Neural cell (in vitro differentiated cells): ENCODE results near the gene STAT6. TPM values are rescaled to one million over a fixed set of nuclear protein-coding genes. Genes with fewer than 3 reads are reported as not detected.

Experiments
- H2AFZ ChIP-seq: fragments of 200-600, 300-800 bp; sonication (generic), shearing (Covaris generic); 2 replicates; pipeline ENCODE4 v1.6.0; 2014; ENCODE audit warnings: low read depth, mild to moderate bottlenecking, antibody characterized with exemption, low read length, moderate library complexity
- H3F3A ChIP-seq: fragments of 200-600 bp; shearing (Covaris generic); 2 replicates; pipeline ENCODE4 v1.6.1; 2016; ENCODE audit warnings: mild to moderate bottlenecking, moderate library complexity, mixed read lengths, antibody characterized with exemption, low read length; ENCODE audit not compliant: insufficient read depth, poor library complexity, severe bottlenecking
- H3K27ac ChIP-seq: fragments of 200-600, 300-800 bp; sonication (generic), shearing (Covaris generic); 2 replicates; pipeline ENCODE4 v1.5.1; 2014; ENCODE audit warnings: mild to moderate bottlenecking, low read length, moderate library complexity
- H3K27me3 ChIP-seq: fragments of 300-800, 200-600 bp; sonication (generic), shearing (Covaris generic); 2 replicates; pipeline ENCODE4 v1.6.0; 2014; ENCODE audit warnings: mild to moderate bottlenecking, low read depth, low read length, moderate library complexity; ENCODE audit not compliant: insufficient read depth
- H3K36me3 ChIP-seq: fragments of 300-800, 200-600 bp; sonication (generic), shearing (Covaris generic); 2 replicates; pipeline ENCODE4 v1.5.1; 2014; ENCODE audit warnings: mild to moderate bottlenecking, antibody characterized with exemption, low read length, moderate library complexity; ENCODE audit not compliant: insufficient read depth
- H3K4me2 ChIP-seq: fragments of 300-800, 200-600 bp; sonication (generic), shearing (Covaris generic); 2 replicates; pipeline ENCODE4 v1.6.0; 2014; ENCODE audit warnings: mild to moderate bottlenecking, low read length
- H3K4me3 ChIP-seq: fragments of 300-800, 200-600 bp; sonication (generic), shearing (Covaris generic); 2 replicates; pipeline ENCODE4 v1.5.1; 2014; ENCODE audit warnings: mild to moderate bottlenecking, low read length, moderate library complexity
- H3K79me2 ChIP-seq: fragments of 200-600 bp; shearing (Covaris generic); replicated peaks from 2 replicates; pipeline ENCODE4 v1.6.0; 2014; ENCODE audit warnings: mild to moderate bottlenecking, low read length, moderate library complexity; ENCODE audit not compliant: insufficient read depth
- H3K9ac ChIP-seq: fragments of 300-800, 200-600 bp; sonication (generic), shearing (Covaris generic); 2 replicates; pipeline ENCODE4 v1.6.1; 2016; ENCODE audit warnings: mild to moderate bottlenecking, low read length, mixed read lengths
- H3K9me2 ChIP-seq: fragments of 200-600 bp; shearing (Covaris generic); 2 replicates; pipeline ENCODE4 v1.6.1; 2016; ENCODE audit warnings: mild to moderate bottlenecking, low read length, mixed read lengths; ENCODE audit not compliant: insufficient read depth
- H3K9me3 ChIP-seq: fragments of 200-600, 300-800 bp; sonication (generic), shearing (Covaris generic); 2 replicates; pipeline ENCODE4 v1.6.1; 2016; ENCODE audit warnings: mild to moderate bottlenecking, mixed run types, low read length, moderate library complexity, mixed read lengths
- H4K20me1 ChIP-seq: fragments of 200-600 bp; shearing (Covaris generic); 2 replicates; pipeline ENCODE4 v1.6.1; 2016; ENCODE audit warnings: mild to moderate bottlenecking, mixed run types; ENCODE audit not compliant: insufficient read depth
- CTCF ChIP-seq: fragments of 450-650 bp; IDR thresholded peaks from 2 replicates; pipeline ENCODE4 v1.5.1; 2014; ENCODE audit warnings: antibody characterized with exemption, mild to moderate bottlenecking, moderate library complexity; ENCODE audit not compliant: poor library complexity, severe bottlenecking
- EP300 ChIP-seq: fragments of 450-650 bp; conservative IDR thresholded peaks from 2 replicates; pipeline ENCODE4 v1.6.1; 2014; ENCODE audit warnings: antibody characterized with exemption, mild to moderate bottlenecking, moderate library complexity; ENCODE audit not compliant: poor library complexity, severe bottlenecking
- EZH2 ChIP-seq: fragments of 200-600, 300-800 bp; shearing (Covaris generic), sonication (generic); IDR thresholded peaks from 2 replicates; pipeline ENCODE4 v1.6.1; 2014; ENCODE audit warnings: antibody characterized with exemption, low read length, borderline replicate concordance, mild to moderate bottlenecking; ENCODE audit not compliant: insufficient read depth, poor library complexity, severe bottlenecking
- MXI1 ChIP-seq: fragments of 450-650 bp; conservative IDR thresholded peaks from 2 replicates; pipeline ENCODE4 v1.6.1; 2014; ENCODE audit warnings: antibody characterized with exemption, mild to moderate bottlenecking; ENCODE audit not compliant: poor library complexity, severe bottlenecking
- POLR2AphosphoS5 ChIP-seq: IDR thresholded peaks from 2 replicates; pipeline ENCODE4 v1.6.1; 2012
- RAD21 ChIP-seq: fragments of 450-650 bp; conservative IDR thresholded peaks from 2 replicates; pipeline ENCODE4 v1.6.1; 2014; ENCODE audit warnings: antibody characterized with exemption, mild to moderate bottlenecking, moderate library complexity
- SMC3 ChIP-seq: fragments of 450-650 bp; conservative IDR thresholded peaks from 2 replicates; pipeline ENCODE4 v1.6.1; 2014; ENCODE audit warnings: antibody characterized with exemption, mild to moderate bottlenecking, moderate library complexity; ENCODE audit not compliant: poor library complexity
- TAF1 ChIP-seq: IDR thresholded peaks from 2 replicates; pipeline ENCODE4 v1.6.1; 2012; ENCODE audit warnings: low read depth
- polyA plus RNA-seq: library from polyadenylated mRNA; depleted of rRNA; stranded (reverse); fragments of >200 nt; gene quantifications from 2 replicates; pipeline ENCODE4 v1.2.3, GENCODE V29; 2014
- TF ChIP-seq, protein P1 (sequence below): IDR thresholded peaks from 2 replicates; pipeline ENCODE4 v1.6.1; 2012; ENCODE audit warnings: borderline replicate concordance

Gene STAT6
- polyA plus RNA-seq, 1 donor from 2014 or later: not detected

DNA sequence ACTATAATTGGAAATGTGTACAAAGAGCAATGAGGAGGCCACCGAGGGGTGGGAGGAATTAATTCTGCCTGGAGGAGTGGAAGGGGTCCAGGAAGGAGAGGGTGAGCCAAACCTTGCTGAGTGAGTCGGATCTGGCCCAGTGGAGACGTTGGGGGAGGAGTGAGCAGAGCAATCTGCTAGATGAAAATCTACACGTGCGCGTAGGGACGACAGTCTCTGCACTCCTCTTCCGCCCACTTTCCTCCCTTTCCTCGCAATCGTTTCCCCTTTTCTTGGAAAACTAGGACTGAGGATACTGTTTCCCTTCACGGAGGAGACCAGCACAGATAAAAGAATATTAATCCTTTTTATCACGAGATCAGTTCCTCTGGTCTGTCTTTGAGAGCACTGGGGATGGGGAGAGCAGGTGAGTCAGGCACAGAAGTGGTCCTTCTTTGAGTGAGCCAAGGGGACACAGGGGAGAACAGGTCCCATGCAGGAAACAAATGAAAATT lies 25.1 kb downstream of the STAT6 start:
- H3K4me2 ChIP-seq: no peak overlapping the region
- H3K9ac ChIP-seq: peak overlapping the region; percentile 62
- no peaks in the 10 kb centered on the region for H3K9me2 ChIP-seq
- H3K36me3 ChIP-seq: no peaks in the 10 kb centered on the region
- no peaks in the 10 kb centered on the region for H3K9me3 ChIP-seq
- H4K20me1 ChIP-seq: no peaks in the 10 kb centered on the region
- TF ChIP-seq RAD21: no peak
- no peak for TF ChIP-seq SMC3
- no peak for TF ChIP-seq CTCF
- no peak for TF ChIP-seq MXI1
- TF ChIP-seq EZH2: no peak
- TF ChIP-seq TAF1: no peak
- no peak for TF ChIP-seq EP300
- TF ChIP-seq, protein P1, sequence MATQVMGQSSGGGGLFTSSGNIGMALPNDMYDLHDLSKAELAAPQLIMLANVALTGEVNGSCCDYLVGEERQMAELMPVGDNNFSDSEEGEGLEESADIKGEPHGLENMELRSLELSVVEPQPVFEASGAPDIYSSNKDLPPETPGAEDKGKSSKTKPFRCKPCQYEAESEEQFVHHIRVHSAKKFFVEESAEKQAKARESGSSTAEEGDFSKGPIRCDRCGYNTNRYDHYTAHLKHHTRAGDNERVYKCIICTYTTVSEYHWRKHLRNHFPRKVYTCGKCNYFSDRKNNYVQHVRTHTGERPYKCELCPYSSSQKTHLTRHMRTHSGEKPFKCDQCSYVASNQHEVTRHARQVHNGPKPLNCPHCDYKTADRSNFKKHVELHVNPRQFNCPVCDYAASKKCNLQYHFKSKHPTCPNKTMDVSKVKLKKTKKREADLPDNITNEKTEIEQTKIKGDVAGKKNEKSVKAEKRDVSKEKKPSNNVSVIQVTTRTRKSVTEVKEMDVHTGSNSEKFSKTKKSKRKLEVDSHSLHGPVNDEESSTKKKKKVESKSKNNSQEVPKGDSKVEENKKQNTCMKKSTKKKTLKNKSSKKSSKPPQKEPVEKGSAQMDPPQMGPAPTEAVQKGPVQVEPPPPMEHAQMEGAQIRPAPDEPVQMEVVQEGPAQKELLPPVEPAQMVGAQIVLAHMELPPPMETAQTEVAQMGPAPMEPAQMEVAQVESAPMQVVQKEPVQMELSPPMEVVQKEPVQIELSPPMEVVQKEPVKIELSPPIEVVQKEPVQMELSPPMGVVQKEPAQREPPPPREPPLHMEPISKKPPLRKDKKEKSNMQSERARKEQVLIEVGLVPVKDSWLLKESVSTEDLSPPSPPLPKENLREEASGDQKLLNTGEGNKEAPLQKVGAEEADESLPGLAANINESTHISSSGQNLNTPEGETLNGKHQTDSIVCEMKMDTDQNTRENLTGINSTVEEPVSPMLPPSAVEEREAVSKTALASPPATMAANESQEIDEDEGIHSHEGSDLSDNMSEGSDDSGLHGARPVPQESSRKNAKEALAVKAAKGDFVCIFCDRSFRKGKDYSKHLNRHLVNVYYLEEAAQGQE: no peak
- TF ChIP-seq POLR2AphosphoS5: no peak
- no peak overlapping the region for H2AFZ ChIP-seq
- H3K27me3 ChIP-seq: peaks cover 12% of the 10 kb centered on the region
- H3F3A ChIP-seq: peaks cover 4% of the 10 kb centered on the region
- peaks cover 10% of the 10 kb centered on the region for H3K79me2 ChIP-seq
- H3K4me3 ChIP-seq: peak overlapping the region; percentile 91
- no peak overlapping the region for H3K27ac ChIP-seq

- Histone ChIP-seq H3K4me3 (no peak overlapping the region), H3K9me2 (no peaks in the 10 kb centered on the region), H3K27me3 (no peaks in the 10 kb centered on the region), H3K27ac (no peak overlapping the region), H3K9ac (no peak overlapping the region), H3K4me2 (no peak overlapping the region), H4K20me1 (no peaks in the 10 kb centered on the region), H3F3A (no peaks in the 10 kb centered on the region), H2AFZ (no peak overlapping the region), H3K36me3 (no peaks in the 10 kb centered on the region), H3K79me2 (no peaks in the 10 kb centered on the region), H3K9me3 (no peaks in the 10 kb centered on the region)
- no peak for TF ChIP-seq TAF1
- no peak for TF ChIP-seq EP300
- TF ChIP-seq POLR2AphosphoS5: no peak
- TF ChIP-seq RAD21: no peak
- TF ChIP-seq, protein P1: no peak
- TF ChIP-seq MXI1: no peak
- TF ChIP-seq SMC3: no peak
- no peak for TF ChIP-seq EZH2
- TF ChIP-seq CTCF: no peak
Observed at GRCh38 chr12:57080855-57081254, 30.3 kb downstream of the STAT6 start.
